Osteoblast (primary cell): ENCODE data around the gene SMIM32. TPM values are rescaled to one million over a fixed set of nuclear protein-coding genes. Genes with fewer than 3 reads are reported as not detected.

Source experiments
- DNase-seq: peaks from one replicate; pipeline ENCODE4 v3.0.0; 2011; ENCODE audit warnings: low spot score, mixed read lengths; ENCODE audit not compliant: insufficient read length; ENCODE audit errors: missing footprints
- H2AFZ ChIP-seq: 2 replicates; pipeline ENCODE4 v1.6.0; 2011; ENCODE audit warnings: mild to moderate bottlenecking, low read length
- H3K27ac ChIP-seq: 2 replicates; pipeline ENCODE4 v1.5.1; 2011; ENCODE audit warnings: mild to moderate bottlenecking, low read depth, low read length, moderate library complexity
- H3K27me3 ChIP-seq: 2 replicates; pipeline ENCODE4 v1.6.0; 2012; ENCODE audit warnings: mild to moderate bottlenecking, control low read depth, inconsistent platforms, low read length, moderate library complexity; ENCODE audit not compliant: insufficient read depth
- H3K36me3 ChIP-seq: 2 replicates; pipeline ENCODE4 v1.5.1; 2011; ENCODE audit warnings: mild to moderate bottlenecking, low read length, control low read depth, moderate library complexity; ENCODE audit not compliant: insufficient read depth
- H3K4me1 ChIP-seq: 2 replicates; pipeline ENCODE4 v1.5.1; 2011; ENCODE audit warnings: mild to moderate bottlenecking, low read length, control low read depth, moderate library complexity; ENCODE audit not compliant: insufficient read depth
- H3K4me2 ChIP-seq: 2 replicates; pipeline ENCODE4 v1.6.0; 2011; ENCODE audit warnings: mild to moderate bottlenecking, low read length; ENCODE audit not compliant: insufficient read depth
- H3K4me3 ChIP-seq: fragments of 200-600 bp; sonication (generic); 3 replicates; pipeline ENCODE4 v1.5.1; 2012; ENCODE audit warnings: mild to moderate bottlenecking, low read length, inconsistent platforms; ENCODE audit not compliant: insufficient read depth
- H3K79me2 ChIP-seq: 2 replicates; pipeline ENCODE4 v1.6.0; 2012; ENCODE audit warnings: mild to moderate bottlenecking, low read length, control low read depth, inconsistent platforms; ENCODE audit not compliant: insufficient read depth
- H3K9me3 ChIP-seq: 2 replicates; pipeline ENCODE4 v1.5.1; 2011; ENCODE audit warnings: low read depth, low read length, control low read depth
- H4K20me1 ChIP-seq: 2 replicates; pipeline ENCODE4 v1.6.0; 2012; ENCODE audit warnings: mild to moderate bottlenecking, low read length, control low read depth; ENCODE audit not compliant: insufficient read depth
- total RNA-seq: library from RNA; depleted of rRNA; stranded (reverse); fragments of >200 nt; gene quantifications from 2 replicates; pipeline ENCODE4 v1.2.3, GENCODE V29; 2012
- TF ChIP-seq, protein P1 (sequence below): IDR thresholded peaks from 2 replicates; pipeline ENCODE4 v1.5.1; 2011; ENCODE audit warnings: mild to moderate bottlenecking, low read depth, low read length, moderate library complexity; ENCODE audit errors: extremely low read depth

Gene SMIM32
- total RNA-seq, 1 donor, result not detected

GRCh38 chr5:136221340-136221739, 28.4 kb upstream of the SMIM32 start:
- no peaks in the 10 kb centered on the region for H3K79me2 ChIP-seq
- peaks cover 3% of the 10 kb centered on the region for H3K9me3 ChIP-seq
- H3K27ac ChIP-seq, result no peak overlapping the region

GRCh38 chr5:136216230-136216629, 23.3 kb upstream of the SMIM32 start:
- no peak overlapping the region for H2AFZ ChIP-seq
- no peaks in the 10 kb centered on the region for H4K20me1 ChIP-seq
- peaks cover 3% of the 10 kb centered on the region for H3K9me3 ChIP-seq
- no peak overlapping the region for H3K27ac ChIP-seq
- H3K79me2 ChIP-seq, result no peaks in the 10 kb centered on the region
- no peak for DNase-seq
- no peak overlapping the region for H3K4me2 ChIP-seq
- no peak overlapping the region for H3K4me3 ChIP-seq
- no peaks in the 10 kb centered on the region for H3K4me1 ChIP-seq
- TF ChIP-seq, protein P1, sequence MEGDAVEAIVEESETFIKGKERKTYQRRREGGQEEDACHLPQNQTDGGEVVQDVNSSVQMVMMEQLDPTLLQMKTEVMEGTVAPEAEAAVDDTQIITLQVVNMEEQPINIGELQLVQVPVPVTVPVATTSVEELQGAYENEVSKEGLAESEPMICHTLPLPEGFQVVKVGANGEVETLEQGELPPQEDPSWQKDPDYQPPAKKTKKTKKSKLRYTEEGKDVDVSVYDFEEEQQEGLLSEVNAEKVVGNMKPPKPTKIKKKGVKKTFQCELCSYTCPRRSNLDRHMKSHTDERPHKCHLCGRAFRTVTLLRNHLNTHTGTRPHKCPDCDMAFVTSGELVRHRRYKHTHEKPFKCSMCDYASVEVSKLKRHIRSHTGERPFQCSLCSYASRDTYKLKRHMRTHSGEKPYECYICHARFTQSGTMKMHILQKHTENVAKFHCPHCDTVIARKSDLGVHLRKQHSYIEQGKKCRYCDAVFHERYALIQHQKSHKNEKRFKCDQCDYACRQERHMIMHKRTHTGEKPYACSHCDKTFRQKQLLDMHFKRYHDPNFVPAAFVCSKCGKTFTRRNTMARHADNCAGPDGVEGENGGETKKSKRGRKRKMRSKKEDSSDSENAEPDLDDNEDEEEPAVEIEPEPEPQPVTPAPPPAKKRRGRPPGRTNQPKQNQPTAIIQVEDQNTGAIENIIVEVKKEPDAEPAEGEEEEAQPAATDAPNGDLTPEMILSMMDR, result no peak
- H3K36me3 ChIP-seq, result no peaks in the 10 kb centered on the region
- peaks cover 2% of the 10 kb centered on the region for H3K27me3 ChIP-seq

More at GRCh38 chr5:136221340-136221739, 28.4 kb upstream of the SMIM32 start:
- no peak for DNase-seq
- no peaks in the 10 kb centered on the region for H4K20me1 ChIP-seq
- no peak overlapping the region for H3K4me2 ChIP-seq
- peaks cover 21% of the 10 kb centered on the region for H3K27me3 ChIP-seq
- no peaks in the 10 kb centered on the region for H3K36me3 ChIP-seq
- no peak overlapping the region for H3K4me3 ChIP-seq
- TF ChIP-seq, protein P1, result no peak
- H3K4me1 ChIP-seq, result no peaks in the 10 kb centered on the region
- H2AFZ ChIP-seq, result no peak overlapping the region

DNA sequence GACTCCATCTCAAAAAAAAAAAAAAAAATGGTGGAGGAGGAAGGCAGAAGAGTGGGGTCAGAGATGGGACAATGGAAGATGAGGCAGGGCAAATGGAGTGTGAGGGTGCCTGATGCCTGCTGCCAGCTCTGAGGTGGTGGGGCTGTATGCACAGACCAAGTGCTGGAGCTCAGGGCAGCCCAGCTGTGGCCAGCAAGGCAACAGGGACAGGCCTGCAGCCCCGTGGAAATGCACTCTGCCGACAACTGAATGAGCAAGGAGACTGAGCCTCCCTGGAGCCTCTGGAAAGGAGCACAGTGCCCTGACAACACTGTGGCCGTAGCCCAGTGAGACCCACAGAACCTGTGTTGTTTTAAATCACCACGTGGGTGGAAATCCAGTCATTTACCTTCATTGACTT, 22.9 kb upstream of the SMIM32 start:
- Histone ChIP-seq H3K27me3 (peaks cover 2% of the 10 kb centered on the region), H3K27ac (no peak overlapping the region), H3K4me3 (no peak overlapping the region), H3K4me1 (no peaks in the 10 kb centered on the region), H3K36me3 (no peaks in the 10 kb centered on the region), H3K4me2 (no peak overlapping the region), H4K20me1 (no peaks in the 10 kb centered on the region), H3K79me2 (no peaks in the 10 kb centered on the region), H2AFZ (no peak overlapping the region), H3K9me3 (no peaks in the 10 kb centered on the region)
- no peak for DNase-seq
- TF ChIP-seq, protein P1, result no peak

DNA sequence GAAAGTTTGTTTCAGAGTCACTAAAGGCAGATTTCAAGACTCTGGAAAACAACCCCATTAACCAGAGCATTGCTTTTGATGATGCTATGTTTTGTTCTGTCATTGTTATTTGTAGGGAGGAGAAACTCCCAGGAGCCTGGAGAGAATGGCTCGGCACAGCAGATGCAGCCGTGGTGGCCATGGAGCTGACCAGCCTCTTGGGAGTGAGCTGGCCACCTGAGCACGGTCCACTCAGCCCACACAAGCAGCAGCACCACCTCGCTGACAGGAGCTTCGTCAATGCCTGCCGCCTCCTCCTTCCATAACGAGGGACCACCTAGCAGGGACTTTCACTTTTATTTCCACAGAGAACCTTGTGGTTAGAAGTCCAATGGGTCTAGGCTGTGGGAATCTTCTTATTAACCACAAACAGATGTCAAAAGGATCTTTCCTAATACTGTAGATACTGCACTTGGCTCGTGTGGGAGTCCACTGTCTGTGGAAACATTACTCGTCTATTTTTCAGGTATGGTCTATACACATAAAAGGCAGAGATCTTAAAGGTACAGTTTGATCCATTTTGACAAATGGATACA, 21.0 kb upstream of the SMIM32 start:
- Histone ChIP-seq H3K36me3 (no peaks in the 10 kb centered on the region), H3K27me3 (peaks cover 2% of the 10 kb centered on the region), H3K79me2 (no peaks in the 10 kb centered on the region), H3K4me2 (no peak overlapping the region), H4K20me1 (no peaks in the 10 kb centered on the region), H3K4me3 (no peak overlapping the region), H3K4me1 (no peaks in the 10 kb centered on the region), H3K27ac (no peak overlapping the region), H2AFZ (no peak overlapping the region), H3K9me3 (no peaks in the 10 kb centered on the region)
- DNase-seq, result no peak
- TF ChIP-seq, protein P1, result no peak
